Esophagus muscularis mucosa (tissue), 4 donors: ENCODE data around the gene NPBWR2. TPM values are rescaled to one million over a fixed set of nuclear protein-coding genes. Genes with fewer than 3 reads are reported as not detected.
A peak's percentile ranks its signal among the peaks of the same experiment; 100 is the strongest.
"Not testable (repeated sequence)": the region's sequence is repeated elsewhere in the genome, so short reads cannot be mapped to it uniquely, and the experiment has no call there.

Experiments used
- DNase-seq: peaks from one replicate; pipeline ENCODE4 v3.0.0-alpha.2; 2017; ENCODE audit errors: extremely low spot score
- H3K27ac ChIP-seq, 4 donors: fragments of 200-600 bp; sonication (generic); replicated peaks in 1 of 4; 1 replicate in 3 of 4; 2 replicates in 1 of 4; pipeline ENCODE4 v1.5.1; 2016 to 2019; ENCODE audit warnings: mild to moderate bottlenecking in 1 of 4
- H3K27me3 ChIP-seq, 4 donors: fragments of 200-600 bp; sonication (generic); one replicate each; pipeline versions ENCODE4 v1.5.1 to v1.6.0; 2016 to 2019
- H3K36me3 ChIP-seq, 4 donors: fragments of 200-600 bp; sonication (generic); one replicate each; pipeline ENCODE4 v1.5.1; 2016 to 2019
- H3K4me1 ChIP-seq, 4 donors: fragments of 200-600 bp; sonication (generic); one replicate each; pipeline ENCODE4 v1.5.1; 2016 to 2019
- H3K4me3 ChIP-seq, 4 donors: fragments of 200-600 bp; sonication (generic); 1 replicate in 2 of 4; 2 replicates in 2 of 4; pipeline ENCODE4 v1.5.1; 2016 to 2019; ENCODE audit warnings: mild to moderate bottlenecking in 4 of 4, moderate library complexity in 1 of 4
- H3K9me3 ChIP-seq, 4 donors: fragments of 200-600 bp; sonication (generic); 1 replicate in 3 of 4; 2 replicates in 1 of 4; pipeline ENCODE4 v1.5.1; 2016 to 2019
- EP300 ChIP-seq: sonication (generic); formaldehyde crosslinking; IDR thresholded peaks from one replicate; pipeline ENCODE4 v1.6.1; 2017; ENCODE audit warnings: antibody characterized with exemption
- POLR2A ChIP-seq: fragments of 450-650 bp; IDR thresholded peaks from one replicate; pipeline ENCODE4 v1.6.1; 2017; ENCODE audit warnings: antibody characterized with exemption, moderate library complexity, mild to moderate bottlenecking, low read depth
- POLR2AphosphoS5 ChIP-seq, 2 donors: sonication (generic); formaldehyde crosslinking; IDR thresholded peaks; one replicate each; pipeline ENCODE4 v1.6.1; 2017; ENCODE audit warnings: antibody characterized with exemption in 2 of 2
- WGBS: methylation state at CpG from one replicate; pipeline ENCODE4 v1.1.5; 2018; 5-methylcytosine and 5-hydroxymethylcytosine counted together
- intact Hi-C: fragments of 100-400 bp; cut with DNase I; formaldehyde crosslinking; loops from one replicate; pipeline ENCODE4 v1.15.1; 2023
- total RNA-seq, 4 donors: library from RNA; depleted of rRNA; stranded (reverse); fragments of >200 nt; gene quantifications; one replicate each; pipeline versions ENCODE4 v1.1.0 to v1.2.1, GENCODE V29; 2016
- TF ChIP-seq, protein P1 (sequence below), 3 experiments: fragments of 200-600 bp in 2 of 3; fragments of 450-650 bp in 1 of 3; sonication (generic) in 2 of 3; IDR thresholded peaks; one replicate each; pipeline ENCODE4 v1.5.1; 2017 to 2019; ENCODE audit warnings: antibody characterized with exemption in 3 of 3, mild to moderate bottlenecking in 2 of 3, moderate library complexity in 1 of 3

Gene NPBWR2
- total RNA-seq, 4 donors from 2014 or later, result not detected

DNA sequence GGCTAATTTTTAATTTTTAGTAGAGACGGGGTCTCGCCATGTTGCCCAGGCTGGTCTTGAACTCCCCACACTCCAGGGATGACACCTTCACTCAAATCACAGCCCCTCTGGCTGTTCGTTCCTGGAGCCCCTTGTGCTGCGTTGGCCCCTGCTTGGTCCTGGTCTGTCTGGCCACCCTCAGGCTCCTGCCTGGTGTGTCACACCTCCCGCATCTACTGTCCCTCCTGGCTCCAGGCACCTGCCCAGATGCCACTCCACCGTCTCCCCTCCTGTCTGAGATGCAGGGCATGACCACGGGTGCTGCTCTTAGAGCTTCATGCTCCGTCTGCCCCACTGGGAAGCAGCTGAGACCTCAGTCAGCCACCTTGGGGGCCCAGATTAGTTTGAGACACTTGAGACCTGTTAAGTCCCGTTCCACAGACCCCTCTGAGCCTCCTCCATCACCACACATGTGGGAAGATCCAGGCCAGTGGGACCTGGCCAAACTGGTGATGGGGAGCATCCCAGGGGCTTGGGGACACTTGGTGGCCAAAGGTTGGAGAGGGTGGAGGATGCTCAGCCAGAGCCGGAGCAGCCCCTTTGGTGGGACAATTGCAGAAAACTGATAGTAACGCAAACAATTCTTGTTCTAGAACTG lies 21.9 kb upstream of the NPBWR2 start:
- WGBS, result 82% methylated on average over 11 of the region's 11 CpGs
- Histone ChIP-seq H3K27ac (no peak overlapping the region), H3K9me3 (no peaks in the 10 kb centered on the region), H3K4me3 (no peak overlapping the region), H3K4me1 (no peaks in the 10 kb centered on the region), H3K36me3 (no peaks in the 10 kb centered on the region), H3K27me3 (peaks cover 0 to 48% (median 0%) of the 10 kb centered on the region in 4 donors)
- TF ChIP-seq, protein P1, sequence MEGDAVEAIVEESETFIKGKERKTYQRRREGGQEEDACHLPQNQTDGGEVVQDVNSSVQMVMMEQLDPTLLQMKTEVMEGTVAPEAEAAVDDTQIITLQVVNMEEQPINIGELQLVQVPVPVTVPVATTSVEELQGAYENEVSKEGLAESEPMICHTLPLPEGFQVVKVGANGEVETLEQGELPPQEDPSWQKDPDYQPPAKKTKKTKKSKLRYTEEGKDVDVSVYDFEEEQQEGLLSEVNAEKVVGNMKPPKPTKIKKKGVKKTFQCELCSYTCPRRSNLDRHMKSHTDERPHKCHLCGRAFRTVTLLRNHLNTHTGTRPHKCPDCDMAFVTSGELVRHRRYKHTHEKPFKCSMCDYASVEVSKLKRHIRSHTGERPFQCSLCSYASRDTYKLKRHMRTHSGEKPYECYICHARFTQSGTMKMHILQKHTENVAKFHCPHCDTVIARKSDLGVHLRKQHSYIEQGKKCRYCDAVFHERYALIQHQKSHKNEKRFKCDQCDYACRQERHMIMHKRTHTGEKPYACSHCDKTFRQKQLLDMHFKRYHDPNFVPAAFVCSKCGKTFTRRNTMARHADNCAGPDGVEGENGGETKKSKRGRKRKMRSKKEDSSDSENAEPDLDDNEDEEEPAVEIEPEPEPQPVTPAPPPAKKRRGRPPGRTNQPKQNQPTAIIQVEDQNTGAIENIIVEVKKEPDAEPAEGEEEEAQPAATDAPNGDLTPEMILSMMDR (IDR thresholded peaks at IDR 0.05), result no peak
- no peak for TF ChIP-seq POLR2A
- no peak for TF ChIP-seq EP300
- no peak for TF ChIP-seq POLR2AphosphoS5 (IDR thresholded peaks at IDR 0.05)
- intact Hi-C loops, result no loop called here
- no peak for DNase-seq

- H3K4me1 ChIP-seq, H3K27ac ChIP-seq, H3K36me3 ChIP-seq, H3K9me3 ChIP-seq, H3K4me3 ChIP-seq, DNase-seq: not testable (repeated sequence)
- intact Hi-C loops, result loop anchor here (5.0 kb wide), 1 partner anchor 41 kb away; the partner anchor contains the start of genes LKAAEAR1 and OPRL1
- peaks cover 0 to 49% (median 5%) of the 10 kb centered on the region in 4 donors for H3K27me3 ChIP-seq
- WGBS, result 89% methylated on average over 11 of the region's 11 CpGs
Measured at GRCh38 chr20:64123517-64123916, 16.2 kb upstream of the NPBWR2 start.

DNA sequence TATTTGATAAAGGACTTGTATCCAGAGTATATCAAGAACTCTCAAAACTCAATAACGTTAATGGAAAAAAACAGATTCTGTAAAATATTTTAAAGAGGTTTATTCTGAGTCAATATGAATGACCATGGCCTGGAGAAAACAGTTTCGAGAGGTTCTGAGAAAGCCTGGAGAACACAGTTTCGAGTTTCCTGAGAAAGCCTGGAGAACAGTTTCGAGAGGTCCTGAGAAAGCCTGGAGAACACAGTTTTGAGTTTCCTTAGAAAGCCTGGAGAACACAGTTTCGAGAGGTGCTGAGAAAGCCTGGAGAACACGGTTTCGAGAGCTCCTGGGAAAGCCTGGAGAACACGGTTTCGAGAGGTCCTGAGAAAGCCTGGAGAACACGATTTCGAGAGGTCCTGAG lies 15.6 kb upstream of the NPBWR2 start:
- 87% methylated on average over 11 of the region's 11 CpGs for WGBS

DNA sequence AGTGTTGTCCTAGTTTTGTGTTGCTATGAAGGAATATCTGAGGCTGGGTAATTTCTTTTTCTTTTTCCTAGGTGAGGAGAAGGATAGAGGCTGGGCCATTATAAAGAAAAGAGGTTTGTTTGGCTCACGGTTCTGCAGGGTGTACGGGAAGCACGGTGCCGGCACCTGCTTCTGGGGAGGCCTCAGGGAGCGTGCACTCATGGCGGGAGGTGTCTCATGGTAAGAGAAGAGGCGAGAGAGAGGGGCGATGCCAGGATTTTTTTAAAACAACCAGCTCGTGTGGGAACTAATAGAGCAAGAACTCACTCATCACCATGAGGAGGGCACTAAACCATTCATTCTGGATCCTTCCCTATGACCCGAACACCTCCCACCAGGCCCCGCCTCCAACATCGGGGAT lies 14.2 kb upstream of the NPBWR2 start:
- Histone ChIP-seq H3K4me3 (no peak overlapping the region), H3K27ac (no peak overlapping the region), H3K36me3 (no peaks in the 10 kb centered on the region), H3K9me3 (no peaks in the 10 kb centered on the region), H3K27me3 (peaks cover 0 to 43% (median 5%) of the 10 kb centered on the region in 4 donors), H3K4me1 (peaks cover 0 to 8% (median 7%) of the 10 kb centered on the region in 4 donors)
- no peak for DNase-seq
- intact Hi-C loops, result loop anchor here (5.0 kb wide), 1 partner anchor 39 kb away; the partner anchor contains the start of genes LKAAEAR1 and OPRL1
- TF ChIP-seq POLR2A, result no peak
- TF ChIP-seq, protein P1 (IDR thresholded peaks at IDR 0.05), result no peak
- no peak for TF ChIP-seq POLR2AphosphoS5 (IDR thresholded peaks at IDR 0.05)
- TF ChIP-seq EP300, result no peak
- 86% methylated on average over 12 of the region's 12 CpGs for WGBS

More for the DNA sequence above, 15.6 kb upstream of the NPBWR2 start:
- H3K4me3 ChIP-seq, H3K27ac ChIP-seq, H3K4me1 ChIP-seq, H3K9me3 ChIP-seq, H3K36me3 ChIP-seq, DNase-seq: not testable (repeated sequence)
- peaks cover 0 to 43% (median 5%) of the 10 kb centered on the region in 4 donors for H3K27me3 ChIP-seq
- intact Hi-C loops, result loop anchor here (5.0 kb wide), 1 partner anchor 41 kb away; the partner anchor contains the start of genes LKAAEAR1 and OPRL1

GRCh38 chr20:64119681-64120341 lies 12.4 kb upstream of the NPBWR2 start:
- Histone ChIP-seq H3K36me3 (no peaks in the 10 kb centered on the region), H3K4me1 (peaks cover 0 to 8% (median 7%) of the 10 kb centered on the region in 4 donors), H3K27me3 (peaks cover 0 to 38% (median 5%) of the 10 kb centered on the region in 4 donors), H3K27ac (no peak overlapping the region), H3K9me3 (no peaks in the 10 kb centered on the region), H3K4me3 (peak overlapping the region in 1 of 4 donors; percentile 30)
- intact Hi-C loops, result loop anchor here (5.0 kb wide), 1 partner anchor 38 kb away; the partner anchor contains the start of genes LKAAEAR1 and OPRL1
- WGBS, result 51% methylated on average over 8 of the region's 14 CpGs
- DNase-seq, result no peak
- TF ChIP-seq EP300 (no peak), POLR2AphosphoS5 (IDR thresholded peaks at IDR 0.05) (no peak), POLR2A (no peak)

DNA sequence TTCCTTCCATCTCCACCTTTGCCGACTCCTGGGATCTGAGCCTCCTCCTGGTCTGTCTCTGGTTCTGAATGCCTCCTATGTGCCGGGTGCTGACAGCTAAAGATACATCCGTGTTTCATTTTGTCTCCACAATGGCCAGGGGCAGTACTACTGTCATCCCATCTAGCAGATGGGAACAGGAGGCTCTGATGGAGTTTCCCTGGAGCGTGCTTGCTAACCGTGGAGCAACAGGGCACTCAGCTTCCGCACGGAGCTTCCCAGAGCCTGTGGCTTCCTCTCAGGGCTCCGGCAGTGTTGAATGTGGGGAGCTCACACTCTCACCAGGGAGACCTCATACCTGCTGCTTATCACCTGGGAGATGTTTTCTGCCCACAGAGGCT lies 11.9 kb upstream of the NPBWR2 start:
- Histone ChIP-seq H3K27ac (no peak overlapping the region), H3K9me3 (no peaks in the 10 kb centered on the region), H3K4me1 (peaks cover 0 to 8% (median 7%) of the 10 kb centered on the region in 4 donors), H3K36me3 (no peaks in the 10 kb centered on the region), H3K27me3 (peaks cover 0 to 33% (median 5%) of the 10 kb centered on the region in 4 donors), H3K4me3 (no peak overlapping the region)
- no peak for TF ChIP-seq POLR2A
- no peak for TF ChIP-seq POLR2AphosphoS5 (IDR thresholded peaks at IDR 0.05)
- no peak for TF ChIP-seq EP300
- TF ChIP-seq, protein P1 (IDR thresholded peaks at IDR 0.05), result no peak
- DNase-seq, result no peak
- 77% methylated on average over 8 of the region's 8 CpGs for WGBS
- intact Hi-C loops, result no loop called here

DNA sequence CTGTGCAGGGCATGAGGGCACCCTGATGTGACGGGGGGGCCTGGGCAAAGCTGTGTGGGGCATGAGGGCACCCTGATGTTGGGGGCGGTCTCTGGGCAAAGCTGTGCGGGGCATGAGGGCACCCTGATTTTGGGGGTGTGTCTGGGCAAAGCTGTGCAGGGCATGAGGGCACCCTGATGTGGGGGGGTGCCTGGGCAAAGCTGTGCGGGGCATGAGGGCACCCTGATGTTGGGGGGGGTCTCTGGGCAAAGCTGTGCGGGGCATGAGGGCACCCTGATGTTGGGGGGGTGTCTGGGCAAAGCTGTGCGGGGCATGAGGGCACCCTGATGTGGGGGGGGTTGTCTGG lies 10.0 kb upstream of the NPBWR2 start:
- H3K27ac ChIP-seq, H3K4me3 ChIP-seq, H3K4me1 ChIP-seq, H3K36me3 ChIP-seq, intact Hi-C loops, DNase-seq, H3K9me3 ChIP-seq: not testable (repeated sequence)
- peaks cover 0 to 32% (median 5%) of the 10 kb centered on the region in 4 donors for H3K27me3 ChIP-seq
- WGBS, result 71% methylated on average over 4 of the region's 6 CpGs
